BJ (cell line): ENCODE data around the gene LTBP4. TPM values are rescaled to one million over a fixed set of nuclear protein-coding genes. Genes with fewer than 3 reads are reported as not detected.

Experiments
- CTCF ChIA-PET: fragments of 350-600 bp; formaldehyde crosslinking; extraction: SDS; loops from one replicate; lab custom pipeline; 2021; ENCODE audit warnings: antibody characterized with exemption, inconsistent platforms; lab: Yijun Ruan, JAX
- POLR2A ChIA-PET: fragments of 300-600 bp; sonication (Branson Sonifier 250); formaldehyde crosslinking; extraction: SDS; loops from one replicate; lab custom pipeline; 2021; ENCODE audit warnings: antibody characterized with exemption; lab: Charles Lee
- DNase-seq: peaks from one replicate; pipeline ENCODE4 v3.0.0-alpha.2; 2011; ENCODE audit warnings: low read depth
- H3K27me3 ChIP-seq: 2 replicates; pipeline ENCODE4 v1.6.0; 2011; ENCODE audit warnings: low read length; ENCODE audit not compliant: control insufficient read depth, insufficient read depth
- H3K36me3 ChIP-seq: 2 replicates; pipeline ENCODE4 v1.5.1; 2011; ENCODE audit warnings: low read length; ENCODE audit not compliant: control insufficient read depth, insufficient read depth
- H3K4me3 ChIP-seq: 2 replicates; pipeline ENCODE4 v1.5.1; 2011; ENCODE audit warnings: low read depth, mild to moderate bottlenecking, control low read depth, low read length
- CTCF ChIP-seq: IDR thresholded peaks from 2 replicates; pipeline ENCODE4 v1.5.1; 2011; ENCODE audit warnings: low read depth, mild to moderate bottlenecking, control low read depth, inconsistent platforms, low read length, moderate library complexity; ENCODE audit not compliant: insufficient read depth
- polyA plus RNA-seq: library from polyadenylated mRNA; depleted of rRNA; stranded (reverse); fragments of >200 nt; gene quantifications from 2 replicates; pipeline ENCODE4 v1.2.3, GENCODE V29; 2011

Gene LTBP4
- polyA plus RNA-seq, 1 experiment = 14.5 TPM

- ChIA-PET POLR2A (no interaction called here), CTCF (interaction anchor here (0.6 kb wide), 1 partner anchor 19 kb away, joined by 4 read pairs; no protein-coding TSS in a partner anchor)
- DNase-seq = no peak
Observed at GRCh38 chr19:40565355-40565754, 35.8 kb upstream of the LTBP4 start.

GRCh38 chr19:40565910-40566495, 35.2 kb upstream of the LTBP4 start:
- ChIA-PET POLR2A (no interaction called here), CTCF (interaction anchor here (0.6 to 0.9 kb wide), 2 partner anchors 15 to 20 kb away, joined by 3 to 4 read pairs; no protein-coding TSS in a partner anchor)
- TF ChIP-seq CTCF = no peak
- H3K27me3 ChIP-seq = peaks cover 4% of the 10 kb centered on the region
- H3K36me3 ChIP-seq = no peaks in the 10 kb centered on the region
- DNase-seq = no peak
- H3K4me3 ChIP-seq = no peak overlapping the region

More at GRCh38 chr19:40565355-40565754, 35.8 kb upstream of the LTBP4 start:
- no peak overlapping the region for H3K4me3 ChIP-seq
- TF ChIP-seq CTCF = no peak
- H3K36me3 ChIP-seq = no peaks in the 10 kb centered on the region
- peaks cover 6% of the 10 kb centered on the region for H3K27me3 ChIP-seq

GRCh38 chr19:40567040-40567749, 34.0 kb upstream of the LTBP4 start:
- H3K27me3 ChIP-seq = peaks cover 4% of the 10 kb centered on the region
- ChIA-PET POLR2A (no interaction called here), CTCF (interaction anchor here (0.9 to 1.8 kb wide), 6 partner anchors 10 to 32 kb away, joined by 3 to 6 read pairs (median 3); no protein-coding TSS in a partner anchor)
- no peaks in the 10 kb centered on the region for H3K36me3 ChIP-seq
- TF ChIP-seq CTCF = no peak
- H3K4me3 ChIP-seq = peak overlapping the region; percentile 40
- DNase-seq = no peak

- Histone ChIP-seq H3K4me3 (peak overlapping the region; percentile 40), H3K27me3 (peaks cover 4% of the 10 kb centered on the region), H3K36me3 (no peaks in the 10 kb centered on the region)
- ChIA-PET CTCF (interaction anchor here (0.7 to 1.8 kb wide), 6 partner anchors 11 to 31 kb away, joined by 3 to 6 read pairs (median 3); no protein-coding TSS in a partner anchor), POLR2A (no interaction called here)
- TF ChIP-seq CTCF = no peak
- no peak for DNase-seq
Observed at GRCh38 chr19:40567750-40568494, 33.2 kb upstream of the LTBP4 start.
